ENCODE data around the gene PTPRD. TPM values are rescaled to one million over a fixed set of nuclear protein-coding genes. Genes with fewer than 3 reads are reported as not detected.
"Not testable (repeated sequence)": the region's sequence is repeated elsewhere in the genome, so short reads cannot be mapped to it uniquely, and the experiment has no call there.

Gene PTPRD
- polyA plus RNA-seq, 3 donors = 114 to 130 (median 117) TPM

DNA sequence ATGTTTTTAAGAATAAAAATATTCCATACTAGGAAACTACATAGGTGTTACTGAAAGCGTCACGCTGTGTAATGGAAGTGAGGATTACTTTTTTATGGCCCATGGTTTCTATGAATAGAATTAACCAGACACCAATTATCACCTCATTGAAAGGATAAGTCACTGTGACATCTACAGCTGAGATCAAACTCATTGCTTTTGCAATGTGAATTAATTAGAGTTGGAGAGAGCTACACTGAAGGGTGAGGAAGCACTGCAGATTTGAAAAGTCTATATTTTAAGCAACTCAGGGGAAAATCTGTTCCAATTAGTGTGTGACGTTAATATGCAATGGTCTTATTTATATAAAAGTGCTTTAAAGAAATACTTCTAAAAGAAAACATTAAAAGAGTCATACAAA is 1513.2 kb downstream of the PTPRD start:
- DNase-seq (ENCODE audit: extremely low read depth in 1 of 11, low read depth in 9 of 11, low spot score in 4 of 11) = no peak

- not testable (repeated sequence) for DNase-seq (ENCODE audit: extremely low read depth in 1 of 11, low read depth in 9 of 11, low spot score in 4 of 11)
Observed at GRCh38 chr9:9097254-9097653, 1515.5 kb downstream of the PTPRD start.

- DNase-seq (ENCODE audit: extremely low read depth in 1 of 11, low read depth in 9 of 11, low spot score in 4 of 11) = peak in 3 of 11 donors; percentile 3 to 26 (median 9)
Observed at GRCh38 chr9:9091387-9091786, 1521.4 kb downstream of the PTPRD start.

- no peak for DNase-seq (ENCODE audit: extremely low read depth in 1 of 11, low read depth in 9 of 11, low spot score in 4 of 11)
Observed at GRCh38 chr9:9079473-9079872, 1533.3 kb downstream of the PTPRD start.

- no peak for DNase-seq (ENCODE audit: extremely low read depth in 1 of 11, low read depth in 9 of 11, low spot score in 4 of 11)
Observed at GRCh38 chr9:9078301-9078700, 1534.5 kb downstream of the PTPRD start.

DNA sequence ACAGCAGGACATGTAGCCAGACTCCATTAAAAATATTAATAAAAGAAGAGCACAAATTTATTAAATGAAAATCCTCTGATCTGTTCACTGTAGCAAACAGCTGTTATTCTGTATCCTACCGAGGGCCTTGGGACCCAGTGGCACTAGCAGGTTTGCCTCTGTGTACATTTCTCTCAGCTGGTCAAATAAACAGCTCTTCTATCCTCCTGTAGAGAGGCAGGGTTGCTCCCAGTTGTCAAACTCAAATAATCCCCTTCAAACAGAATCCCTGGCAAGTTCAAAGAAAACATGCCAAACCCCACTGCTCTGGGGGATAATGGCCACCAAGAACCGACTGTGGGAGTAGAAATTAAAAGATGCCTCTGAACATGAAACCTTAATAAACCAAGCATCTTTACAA is 1551.2 kb downstream of the PTPRD start:
- DNase-seq (ENCODE audit: extremely low read depth in 1 of 11, low read depth in 9 of 11, low spot score in 4 of 11) = no peak

DNA sequence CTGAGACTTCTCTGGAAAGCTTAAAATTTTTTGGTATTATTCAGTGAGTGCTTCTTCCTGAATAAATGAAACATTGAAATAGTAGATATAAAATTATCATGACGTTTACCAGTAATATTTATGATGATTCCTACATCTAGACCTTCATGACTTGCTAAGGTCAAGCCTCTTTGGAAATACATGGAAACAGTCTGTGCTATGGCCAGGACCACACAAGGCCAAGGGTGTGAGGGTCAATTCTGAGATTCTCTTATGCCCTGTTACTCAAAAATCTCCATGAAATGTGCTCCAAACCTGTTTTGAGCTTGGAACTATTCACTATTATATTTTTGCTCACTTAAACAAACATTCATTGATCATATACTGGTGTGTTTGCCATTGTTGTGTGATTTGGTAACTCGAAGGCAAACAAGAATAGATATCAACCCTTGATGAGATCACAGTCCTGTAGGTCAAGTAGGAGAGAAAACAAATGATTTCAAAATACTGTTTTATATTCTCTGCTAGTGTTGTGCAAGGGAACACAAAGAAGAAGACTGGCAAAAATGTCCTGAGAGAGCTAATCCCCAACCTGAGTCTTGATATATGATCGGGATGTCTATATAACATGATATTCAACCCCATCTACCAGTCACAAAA is 1558.3 kb downstream of the PTPRD start:
- no peak for DNase-seq (ENCODE audit: extremely low read depth in 1 of 11, low read depth in 9 of 11, low spot score in 4 of 11)

GRCh38 chr9:9045572-9045971 is 1567.2 kb downstream of the PTPRD start:
- DNase-seq (ENCODE audit: extremely low read depth in 1 of 11, low read depth in 9 of 11, low spot score in 4 of 11) = peak; percentile 19 to 75 (median 47)

GRCh38 chr9:9045072-9045471 is 1567.7 kb downstream of the PTPRD start:
- peak in 2 of 11 donors; percentile 0 to 5 for DNase-seq (ENCODE audit: extremely low read depth in 1 of 11, low read depth in 9 of 11, low spot score in 4 of 11)

DNA sequence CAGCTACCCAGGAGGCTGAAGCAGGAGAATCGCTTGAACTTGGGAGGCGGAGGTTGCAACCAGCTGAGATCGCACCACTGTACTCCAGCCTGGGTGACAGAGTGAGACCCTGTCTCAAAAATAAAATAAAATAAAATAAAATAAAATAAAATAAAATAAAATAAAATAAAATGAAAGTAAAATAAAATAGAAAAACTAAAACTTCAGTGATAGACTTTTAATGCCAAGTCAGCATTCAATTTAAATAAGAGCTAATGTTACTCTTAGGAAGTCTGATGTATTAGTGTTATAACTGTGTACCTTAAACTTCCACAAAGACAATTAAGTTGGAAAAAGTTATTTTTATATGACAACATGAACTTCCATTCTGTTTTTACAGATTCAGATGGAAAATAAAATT is 1569.0 kb downstream of the PTPRD start:
- not testable (repeated sequence) for DNase-seq (ENCODE audit: extremely low read depth in 1 of 11, low read depth in 9 of 11, low spot score in 4 of 11)

- DNase-seq (ENCODE audit: extremely low read depth in 1 of 11, low read depth in 9 of 11, low spot score in 4 of 11) = peak in 4 of 11 donors; percentile 23 to 28 (median 25)
Observed at GRCh38 chr9:9041756-9042155, 1571.0 kb downstream of the PTPRD start.

DNA sequence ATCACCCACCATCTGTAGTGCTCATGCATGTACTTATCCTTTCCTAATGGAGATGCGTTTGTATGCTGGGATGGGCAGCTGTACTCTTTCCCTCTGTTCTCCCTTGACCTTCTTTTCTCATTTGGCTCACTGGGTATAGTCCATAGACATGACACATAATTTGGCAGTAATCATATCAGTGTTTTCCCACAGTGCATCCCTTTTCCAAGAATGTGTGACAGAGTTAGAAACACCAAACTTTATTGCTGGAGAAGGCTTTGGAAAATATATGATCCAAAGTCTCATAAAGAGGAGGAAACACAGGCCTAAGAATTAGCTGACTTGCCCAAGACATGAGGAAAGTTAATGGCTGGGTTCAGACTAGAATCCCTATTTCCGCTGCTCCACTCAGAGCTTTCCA is 1579.8 kb downstream of the PTPRD start:
- DNase-seq (ENCODE audit: extremely low read depth in 1 of 11, low read depth in 9 of 11, low spot score in 4 of 11) = no peak

- no peak for DNase-seq (ENCODE audit: extremely low read depth in 1 of 11, low read depth in 9 of 11, low spot score in 4 of 11)
Observed at GRCh38 chr9:9016597-9016996, 1596.2 kb downstream of the PTPRD start.

- peak in 1 of 11 donors; percentile 2 for DNase-seq (ENCODE audit: extremely low read depth in 1 of 11, low read depth in 9 of 11, low spot score in 4 of 11)
Observed at GRCh38 chr9:9004810-9005209, 1608.0 kb downstream of the PTPRD start.

GRCh38 chr9:9002826-9003583 is 1609.8 kb downstream of the PTPRD start:
- DNase-seq (ENCODE audit: extremely low read depth in 1 of 11, low read depth in 9 of 11, low spot score in 4 of 11) = peak in 3 of 11 donors; percentile 3 to 15 (median 11)

- DNase-seq (ENCODE audit: extremely low read depth in 1 of 11, low read depth in 9 of 11, low spot score in 4 of 11) = peak in 1 of 11 donors; percentile 3
Observed at GRCh38 chr9:8980496-8981013, 1632.2 kb downstream of the PTPRD start.

DNA sequence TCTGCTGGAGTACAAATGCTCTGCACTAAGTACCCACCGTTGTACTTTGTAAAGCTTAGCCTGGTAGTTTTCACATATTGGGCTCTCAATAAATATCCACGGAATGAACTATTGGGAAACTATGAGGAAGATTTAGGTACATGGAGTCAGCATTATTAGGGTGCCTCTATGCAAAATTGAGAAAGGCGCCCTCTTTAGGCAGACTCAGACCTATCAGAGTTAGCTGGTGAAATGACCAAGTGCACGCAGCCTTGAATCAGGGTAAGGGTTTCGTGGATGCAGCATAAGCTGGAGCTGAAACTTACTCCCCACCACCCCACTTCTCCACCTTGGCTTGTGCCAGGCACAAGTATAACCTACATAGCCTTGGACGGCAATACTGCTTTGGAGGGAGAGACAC is 1634.5 kb downstream of the PTPRD start:
- DNase-seq (ENCODE audit: extremely low read depth in 1 of 11, low read depth in 9 of 11, low spot score in 4 of 11) = no peak

GRCh38 chr9:8968350-8968749 is 1644.5 kb downstream of the PTPRD start:
- DNase-seq (ENCODE audit: extremely low read depth in 1 of 11, low read depth in 9 of 11, low spot score in 4 of 11) = not testable (repeated sequence)

DNA sequence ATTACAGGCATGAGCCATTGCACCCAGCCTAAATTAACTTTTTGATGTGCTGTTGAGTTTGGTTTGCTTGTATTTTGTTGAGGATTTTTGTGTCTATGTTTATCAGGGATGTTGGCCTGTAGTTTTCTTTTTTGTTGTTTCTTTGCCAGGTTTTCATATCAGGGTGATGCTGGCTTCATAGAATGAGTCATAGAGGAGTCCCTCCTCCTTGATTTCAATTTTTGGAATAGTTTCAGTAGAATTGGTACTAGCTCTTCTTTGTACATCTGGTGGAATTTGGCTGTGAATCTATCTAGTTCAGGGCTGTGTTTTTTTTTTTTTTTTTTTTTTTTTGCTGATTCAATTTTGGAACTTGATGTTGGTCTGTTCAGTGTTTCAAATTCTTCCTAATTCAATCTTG is 1648.9 kb downstream of the PTPRD start:
- DNase-seq (ENCODE audit: extremely low read depth in 1 of 11, low read depth in 9 of 11, low spot score in 4 of 11) = no peak

DNA sequence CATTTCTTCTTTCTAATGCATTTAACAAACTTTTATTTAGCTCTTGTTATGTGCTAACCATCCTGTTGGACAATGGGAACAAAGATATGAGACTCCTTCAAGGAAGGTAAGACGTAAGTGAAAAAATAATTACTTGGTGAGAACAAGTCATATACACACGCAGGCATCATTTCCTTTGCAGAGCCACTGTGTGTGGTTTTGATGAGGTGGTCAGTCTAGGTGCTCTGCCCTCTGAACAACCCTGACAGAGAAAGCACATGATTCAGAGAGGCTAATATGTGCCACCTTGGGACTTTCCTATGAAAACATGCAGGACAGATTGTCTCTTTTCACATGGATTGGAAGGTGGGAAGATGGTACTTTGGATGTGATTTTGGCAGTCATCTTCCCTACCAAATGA is 1650.7 kb downstream of the PTPRD start:
- no peak for DNase-seq (ENCODE audit: extremely low read depth in 1 of 11, low read depth in 9 of 11, low spot score in 4 of 11)

All from renal cortex interstitium (tissue), 11 donors.